ENCODE measurements around the gene APOBEC3A. TPM values are rescaled to one million over a fixed set of nuclear protein-coding genes. Genes with fewer than 3 reads are reported as not detected.
"Not testable (repeated sequence)": the region's sequence is repeated elsewhere in the genome, so short reads cannot be mapped to it uniquely, and the experiment has no call there.

APOBEC3A gene
- total RNA-seq, 4 donors from 2014 or later: 2.7 to 3.0 TPM; not detected in 2

DNA sequence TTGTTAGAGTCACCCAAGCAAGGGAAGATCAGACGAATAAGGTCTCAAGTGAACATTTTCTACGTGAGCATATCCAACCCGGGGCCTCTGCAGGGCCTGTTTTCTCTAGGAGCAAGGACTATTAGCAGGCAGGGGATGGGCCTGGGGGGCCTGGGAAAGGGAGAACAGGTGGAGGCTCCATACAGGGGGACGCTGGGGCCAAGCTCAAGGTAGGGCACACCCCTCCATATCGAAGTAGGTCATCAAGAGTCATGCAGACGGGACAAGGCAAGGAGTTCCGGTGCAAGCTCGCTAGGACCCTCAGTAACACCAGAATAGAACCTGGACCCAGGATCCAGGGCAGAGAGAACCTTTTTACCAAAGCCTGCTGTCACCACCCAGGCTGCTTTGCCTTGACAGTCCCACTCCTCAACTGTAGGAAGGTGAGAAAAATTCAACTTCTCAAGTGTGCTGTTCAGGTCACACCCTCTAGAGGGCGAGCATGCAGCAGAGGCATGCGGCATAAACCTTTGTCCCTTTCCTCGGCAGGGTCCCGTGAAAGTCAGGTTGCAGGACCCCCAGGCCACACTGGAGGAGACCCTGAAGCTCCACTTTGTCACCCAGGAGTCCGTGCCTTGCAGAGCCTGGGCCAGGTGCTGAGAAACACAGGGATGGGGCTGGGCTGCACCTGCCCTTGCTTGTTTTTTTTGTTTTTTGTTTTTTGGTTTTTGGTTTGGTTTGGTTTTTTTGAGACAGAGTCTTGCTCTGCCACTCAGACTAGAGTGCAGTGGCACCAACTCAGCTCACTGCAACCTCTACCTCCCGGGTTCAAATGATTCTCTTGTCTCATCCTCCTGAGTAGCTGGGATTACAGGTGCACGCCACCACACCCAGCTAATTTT is 16.1 kb downstream of the APOBEC3A start:
- TF ChIP-seq EP300 (IDR thresholded peaks at IDR 0.05; ENCODE audit: low read depth): no peak
- TF ChIP-seq, protein P1, sequence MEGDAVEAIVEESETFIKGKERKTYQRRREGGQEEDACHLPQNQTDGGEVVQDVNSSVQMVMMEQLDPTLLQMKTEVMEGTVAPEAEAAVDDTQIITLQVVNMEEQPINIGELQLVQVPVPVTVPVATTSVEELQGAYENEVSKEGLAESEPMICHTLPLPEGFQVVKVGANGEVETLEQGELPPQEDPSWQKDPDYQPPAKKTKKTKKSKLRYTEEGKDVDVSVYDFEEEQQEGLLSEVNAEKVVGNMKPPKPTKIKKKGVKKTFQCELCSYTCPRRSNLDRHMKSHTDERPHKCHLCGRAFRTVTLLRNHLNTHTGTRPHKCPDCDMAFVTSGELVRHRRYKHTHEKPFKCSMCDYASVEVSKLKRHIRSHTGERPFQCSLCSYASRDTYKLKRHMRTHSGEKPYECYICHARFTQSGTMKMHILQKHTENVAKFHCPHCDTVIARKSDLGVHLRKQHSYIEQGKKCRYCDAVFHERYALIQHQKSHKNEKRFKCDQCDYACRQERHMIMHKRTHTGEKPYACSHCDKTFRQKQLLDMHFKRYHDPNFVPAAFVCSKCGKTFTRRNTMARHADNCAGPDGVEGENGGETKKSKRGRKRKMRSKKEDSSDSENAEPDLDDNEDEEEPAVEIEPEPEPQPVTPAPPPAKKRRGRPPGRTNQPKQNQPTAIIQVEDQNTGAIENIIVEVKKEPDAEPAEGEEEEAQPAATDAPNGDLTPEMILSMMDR (IDR thresholded peaks at IDR 0.05): peak; percentile 77 to 82 (median 78)
- TF ChIP-seq POLR2A (IDR thresholded peaks at IDR 0.05): no peak
- TF ChIP-seq POLR2AphosphoS5 (IDR thresholded peaks at IDR 0.05): no peak
- in situ Hi-C loops (cut with MboI; ENCODE audit: low pct_ligation_motif_present in 1 of 4, low pct_unique_long_range_greater_than_20kb in 1 of 4, low sequenced_read_pairs in 3 of 4): no loop called here
- intact Hi-C loops (cut with DNase I; ENCODE audit: low total_unique reads): no loop called here
- peak; percentile 60 for DNase-seq
- H3K27me3 ChIP-seq: no peaks in the 10 kb centered on the region
- H3K9me3 ChIP-seq: no peaks in the 10 kb centered on the region
- no peak overlapping the region for H3K27ac ChIP-seq
- no peaks in the 10 kb centered on the region for H3K36me3 ChIP-seq
- 30 to 49% methylated on average over 11 to 15 of the region's 15 CpGs for WGBS, 2 donors (ENCODE audit: low coverage in 1 of 2)
- H3K4me1 ChIP-seq: peaks cover 0 to 9% (median 0%) of the 10 kb centered on the region in 4 donors
- H3K4me3 ChIP-seq: no peak overlapping the region

DNA sequence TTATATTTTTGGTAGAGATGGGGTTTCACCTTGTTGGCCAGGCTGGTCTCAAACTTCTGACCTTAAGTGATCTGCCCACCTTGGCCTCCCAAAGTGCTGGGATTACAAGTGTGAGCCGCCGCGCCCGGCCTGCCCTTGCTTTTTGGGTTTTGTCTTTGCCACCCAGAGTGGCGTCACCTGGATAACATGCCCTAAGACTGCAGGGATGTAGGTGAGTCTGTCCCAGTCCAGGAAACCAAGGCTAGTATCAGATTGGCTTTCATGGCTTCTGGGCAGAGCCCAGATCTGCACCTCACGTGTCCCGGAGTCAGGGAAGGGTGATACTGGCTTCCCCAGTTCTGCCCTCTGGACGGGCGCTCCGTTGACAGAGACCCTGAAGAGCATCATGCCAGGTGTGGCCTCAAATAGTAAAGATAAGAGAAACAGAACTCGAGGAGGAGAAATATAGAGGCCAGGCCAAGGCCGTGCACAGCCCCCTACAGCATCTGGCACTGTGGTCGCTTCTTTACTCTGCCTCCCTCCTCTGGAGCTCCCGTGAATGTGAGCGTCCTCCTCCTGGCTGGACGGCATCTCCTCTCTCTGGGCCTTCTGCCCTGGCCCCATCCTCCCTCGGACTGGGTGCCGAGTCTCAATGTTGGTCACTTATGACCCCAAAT is 16.9 kb downstream of the APOBEC3A start:
- intact Hi-C loops (cut with DNase I; ENCODE audit: low total_unique reads) (no loop called here), in situ Hi-C loops (cut with MboI; ENCODE audit: low pct_ligation_motif_present in 1 of 4, low pct_unique_long_range_greater_than_20kb in 1 of 4, low sequenced_read_pairs in 3 of 4) (no loop called here)
- Histone ChIP-seq H3K27me3 (no peaks in the 10 kb centered on the region), H3K9me3 (no peaks in the 10 kb centered on the region), H3K4me3 (no peak overlapping the region), H3K27ac (no peak overlapping the region), H3K4me1 (peaks cover 0 to 9% (median 0%) of the 10 kb centered on the region in 4 donors), H3K36me3 (no peaks in the 10 kb centered on the region)
- 82% methylated on average over 18 of the region's 18 CpGs; no CpG with 5 or more reads in 1 of the 2 donors for WGBS, 2 donors (ENCODE audit: low coverage in 1 of 2)
- DNase-seq: no peak
- TF ChIP-seq, protein P1 (IDR thresholded peaks at IDR 0.05): no peak
- TF ChIP-seq EP300 (IDR thresholded peaks at IDR 0.05; ENCODE audit: low read depth) (no peak), POLR2A (IDR thresholded peaks at IDR 0.05) (no peak), POLR2AphosphoS5 (IDR thresholded peaks at IDR 0.05) (no peak)

DNA sequence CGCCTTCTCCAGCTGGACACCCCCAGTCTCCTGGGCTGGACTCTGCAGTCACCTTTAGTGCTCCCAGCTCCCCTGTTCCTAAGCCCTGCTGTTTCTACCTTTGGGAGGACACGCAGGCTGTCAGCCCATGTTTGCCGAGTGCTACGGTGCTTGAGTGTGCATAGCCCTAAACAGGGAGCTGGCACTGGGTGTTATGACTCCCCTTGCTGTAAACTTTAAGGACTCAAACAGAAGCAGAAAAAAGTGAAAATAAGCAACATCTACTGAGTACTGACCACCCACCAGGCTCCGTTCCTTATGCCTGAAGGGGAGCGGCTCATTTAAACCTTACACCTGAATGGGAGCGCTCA is 17.4 kb downstream of the APOBEC3A start:
- in situ Hi-C loops (cut with MboI; ENCODE audit: low pct_ligation_motif_present in 1 of 4, low pct_unique_long_range_greater_than_20kb in 1 of 4, low sequenced_read_pairs in 3 of 4): no loop called here
- TF ChIP-seq, protein P1 (IDR thresholded peaks at IDR 0.05): no peak
- TF ChIP-seq EP300 (IDR thresholded peaks at IDR 0.05; ENCODE audit: low read depth) (no peak), POLR2AphosphoS5 (IDR thresholded peaks at IDR 0.05) (no peak), POLR2A (IDR thresholded peaks at IDR 0.05) (no peak)
- H3K9me3 ChIP-seq: no peaks in the 10 kb centered on the region
- H3K36me3 ChIP-seq: no peaks in the 10 kb centered on the region
- DNase-seq: no peak
- H3K27me3 ChIP-seq: no peaks in the 10 kb centered on the region
- 93 to 100% methylated on average over 1 to 7 of the region's 7 CpGs for WGBS, 2 donors (ENCODE audit: low coverage in 1 of 2)
- no peak overlapping the region for H3K4me3 ChIP-seq
- H3K4me1 ChIP-seq: peaks cover 0 to 9% (median 0%) of the 10 kb centered on the region in 4 donors
- intact Hi-C loops (cut with DNase I; ENCODE audit: low total_unique reads): no loop called here
- no peak overlapping the region for H3K27ac ChIP-seq

DNA sequence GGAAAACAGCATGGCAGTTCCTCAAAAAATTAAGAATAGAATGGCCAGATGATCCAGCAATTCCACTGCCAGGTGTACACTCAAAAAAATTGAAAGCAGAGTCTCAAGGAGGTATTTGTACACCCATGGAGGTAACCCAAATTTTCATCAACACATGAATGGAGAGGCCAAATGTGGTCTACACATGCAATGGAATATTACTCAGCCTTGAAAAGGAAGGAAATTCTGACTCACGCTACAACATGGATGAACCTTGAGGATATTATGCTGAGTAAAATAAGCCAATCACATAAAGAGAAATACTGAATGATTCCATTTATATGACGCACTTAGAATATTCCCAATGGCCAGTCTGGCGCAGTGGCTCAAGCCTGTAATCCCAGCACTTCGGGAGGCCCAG is 19.9 kb downstream of the APOBEC3A start:
- H3K9me3 ChIP-seq; intact Hi-C loops (cut with DNase I; ENCODE audit: low total_unique reads); H3K27me3 ChIP-seq; in situ Hi-C loops (cut with MboI; ENCODE audit: low pct_ligation_motif_present in 1 of 4, low pct_unique_long_range_greater_than_20kb in 1 of 4, low sequenced_read_pairs in 3 of 4); DNase-seq; H3K27ac ChIP-seq; H3K36me3 ChIP-seq; H3K4me3 ChIP-seq: not testable (repeated sequence)
- H3K4me1 ChIP-seq: peaks cover 0 to 25% (median 8%) of the 10 kb centered on the region in 4 donors
- WGBS, 2 donors (ENCODE audit: low coverage in 1 of 2): 93 to 96% methylated on average over 4 of the region's 4 CpGs
